ENCODE measurements around the gene JAM3.
"Not testable (repeated sequence)": the region's sequence is repeated elsewhere in the genome, so short reads cannot be mapped to it uniquely, and the experiment has no call there.

JAM3 gene

DNA sequence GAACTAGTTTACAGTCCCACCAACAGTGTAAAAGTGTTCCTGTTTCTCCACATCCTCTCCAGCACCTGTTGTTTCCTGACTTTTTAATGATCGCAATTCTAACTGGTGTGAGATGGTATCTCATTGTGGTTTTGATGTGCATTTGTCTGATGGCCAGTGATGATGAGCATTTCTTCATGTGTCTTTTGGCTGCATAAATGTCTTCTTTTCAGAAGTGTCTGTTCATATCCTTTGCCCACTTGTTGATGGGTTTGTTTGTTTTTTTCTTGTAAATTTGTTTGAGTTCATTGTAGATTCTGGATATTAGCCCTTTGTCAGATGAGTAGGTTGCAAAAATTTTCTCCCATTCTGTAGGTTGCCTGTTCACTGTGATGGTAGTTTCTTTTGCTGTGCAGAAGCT lies 44.9 kb downstream of the JAM3 start:
- not testable (repeated sequence) for DNase-seq

DNA sequence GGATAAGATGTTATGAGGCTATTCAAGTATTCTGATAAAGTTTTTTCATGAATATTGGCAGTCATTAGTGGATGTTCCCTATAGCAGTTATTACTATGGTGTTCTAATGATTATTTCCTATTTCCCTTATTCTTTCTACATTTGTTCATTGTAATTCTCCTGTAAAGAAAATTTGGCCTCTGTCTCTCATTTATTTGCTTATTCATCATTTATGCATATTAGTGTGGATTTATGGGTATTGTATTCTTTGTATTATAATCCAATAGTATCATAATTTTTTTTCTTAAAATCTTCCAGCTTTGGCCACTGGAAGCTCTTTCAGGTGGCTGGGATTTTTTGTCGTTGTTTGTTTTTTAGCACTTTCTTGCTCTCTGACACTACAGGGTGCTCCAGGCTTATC lies 47.3 kb downstream of the JAM3 start:
- DNase-seq: no peak

- DNase-seq: no peak
Measured at GRCh38 chr11:134118006-134118405, 49.1 kb downstream of the JAM3 start.

GRCh38 chr11:134119094-134119493 lies 50.2 kb downstream of the JAM3 start:
- DNase-seq: no peak

- no peak for DNase-seq
Measured at GRCh38 chr11:134120143-134120850, 51.4 kb downstream of the JAM3 start.

DNA sequence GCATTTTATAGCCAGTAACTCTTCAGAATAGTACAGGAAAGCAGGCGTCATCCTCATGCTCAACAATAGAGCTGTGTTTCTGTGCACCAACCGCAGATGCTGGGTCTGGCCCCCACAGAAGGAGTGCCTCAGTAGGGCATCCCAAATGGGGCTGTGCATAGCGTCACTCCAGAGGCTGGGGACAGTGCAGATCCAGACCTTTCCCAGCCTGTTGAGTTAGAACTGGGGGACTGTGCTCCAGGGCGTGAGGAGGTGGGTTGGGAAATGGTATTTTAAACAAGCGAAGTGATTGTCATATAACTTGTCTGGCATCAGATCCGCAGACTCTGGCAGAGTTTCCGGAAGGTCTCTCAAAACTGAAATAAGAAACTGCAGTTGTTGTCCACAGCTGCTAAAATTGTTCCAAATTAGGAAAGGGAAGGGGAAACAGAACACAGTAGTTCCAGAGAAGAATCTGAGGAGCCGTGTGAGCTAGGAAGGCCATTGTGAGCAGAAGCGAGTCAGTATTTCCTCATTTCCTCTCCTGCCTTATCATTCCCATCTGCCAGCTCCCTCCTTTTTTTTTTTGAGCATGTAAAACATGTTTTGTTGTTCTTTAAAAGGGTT lies 52.2 kb downstream of the JAM3 start:
- no peak for DNase-seq

DNA sequence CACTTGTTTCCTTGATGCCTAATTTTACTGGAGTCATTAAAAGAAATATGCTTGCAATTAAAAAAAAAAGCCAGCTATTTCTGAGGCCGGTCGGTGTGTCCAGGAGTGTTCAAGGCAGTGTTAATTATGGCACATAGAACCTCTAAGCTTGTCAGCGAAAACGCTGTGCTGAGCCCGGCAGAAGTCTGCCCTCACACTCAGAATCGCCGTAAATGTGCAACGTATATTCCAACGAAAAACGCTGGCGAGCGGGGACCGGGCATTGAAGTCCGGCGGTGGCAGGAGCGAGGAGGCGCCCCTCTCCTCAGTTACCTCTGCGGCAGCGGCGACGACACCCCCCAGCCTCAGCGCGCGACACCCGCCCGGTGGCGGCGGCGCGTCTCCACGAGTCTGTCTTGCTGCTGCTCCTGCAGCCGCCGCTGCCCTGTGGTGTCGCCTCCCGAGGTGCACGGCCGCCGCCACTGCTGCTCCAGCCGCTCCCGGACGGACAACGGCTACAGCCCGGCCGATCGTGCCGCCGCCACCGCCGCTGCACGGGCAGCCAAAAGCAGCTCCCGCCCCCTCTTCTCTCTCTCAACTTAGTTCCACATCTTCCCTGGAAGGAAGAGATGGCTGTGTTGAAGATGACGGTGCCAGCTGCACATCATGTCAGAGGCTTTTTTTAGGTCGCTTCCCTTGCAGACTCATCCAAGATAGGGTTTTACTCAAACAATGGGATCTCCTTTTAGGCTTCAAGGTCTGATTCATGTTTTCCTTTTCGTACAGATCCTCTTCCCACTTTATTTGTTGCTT lies 56.0 kb downstream of the JAM3 start:
- DNase-seq: peak; percentile 12

DNA sequence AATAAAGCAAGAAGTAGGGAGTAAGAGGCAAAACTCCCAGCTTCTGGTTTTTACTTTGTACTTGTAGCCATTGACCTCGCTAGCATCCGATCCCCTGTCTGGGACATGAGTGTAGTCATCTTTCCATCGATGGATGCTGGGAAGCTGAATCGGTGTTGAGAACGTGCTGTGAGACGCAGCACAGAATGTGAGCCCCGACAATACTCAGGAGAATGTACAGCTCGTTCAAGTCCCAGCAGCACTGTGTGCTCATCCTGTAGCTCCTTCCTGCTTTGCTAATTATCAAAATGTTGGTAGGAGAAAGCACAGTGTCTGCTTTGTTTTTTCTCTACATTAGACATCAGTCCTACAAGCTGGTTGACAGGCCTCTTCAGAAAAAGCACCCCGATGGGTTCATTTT lies 56.6 kb downstream of the JAM3 start:
- DNase-seq: no peak

DNA sequence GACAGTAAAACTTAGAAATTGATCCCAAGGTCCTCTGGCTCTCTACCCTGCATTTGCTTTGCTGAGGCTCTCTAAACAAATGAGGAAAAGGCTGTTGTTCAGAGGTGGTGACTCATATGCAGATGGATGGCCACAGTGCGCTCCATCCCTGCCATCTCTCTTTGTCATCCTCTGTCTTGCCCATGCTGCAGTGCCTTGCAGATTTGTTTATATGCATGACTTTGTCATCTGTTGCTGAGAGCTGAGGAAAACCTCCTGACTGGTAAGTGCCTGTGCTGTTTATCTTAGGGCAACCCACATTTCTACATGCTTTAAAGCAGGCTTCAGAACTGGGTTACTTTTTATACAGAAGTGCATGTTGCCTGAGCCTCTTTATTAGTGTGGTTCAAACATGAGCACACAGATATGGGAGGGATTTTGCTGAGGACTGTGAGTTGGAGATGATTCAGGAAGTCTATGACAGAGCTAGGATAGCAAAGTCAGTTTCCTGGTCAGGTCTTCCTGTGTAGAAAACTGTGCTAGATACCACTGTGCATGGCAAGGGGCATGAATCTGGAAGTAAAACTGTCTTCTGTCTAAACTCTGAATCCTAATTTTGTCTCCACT lies 57.4 kb downstream of the JAM3 start:
- DNase-seq: no peak

DNA sequence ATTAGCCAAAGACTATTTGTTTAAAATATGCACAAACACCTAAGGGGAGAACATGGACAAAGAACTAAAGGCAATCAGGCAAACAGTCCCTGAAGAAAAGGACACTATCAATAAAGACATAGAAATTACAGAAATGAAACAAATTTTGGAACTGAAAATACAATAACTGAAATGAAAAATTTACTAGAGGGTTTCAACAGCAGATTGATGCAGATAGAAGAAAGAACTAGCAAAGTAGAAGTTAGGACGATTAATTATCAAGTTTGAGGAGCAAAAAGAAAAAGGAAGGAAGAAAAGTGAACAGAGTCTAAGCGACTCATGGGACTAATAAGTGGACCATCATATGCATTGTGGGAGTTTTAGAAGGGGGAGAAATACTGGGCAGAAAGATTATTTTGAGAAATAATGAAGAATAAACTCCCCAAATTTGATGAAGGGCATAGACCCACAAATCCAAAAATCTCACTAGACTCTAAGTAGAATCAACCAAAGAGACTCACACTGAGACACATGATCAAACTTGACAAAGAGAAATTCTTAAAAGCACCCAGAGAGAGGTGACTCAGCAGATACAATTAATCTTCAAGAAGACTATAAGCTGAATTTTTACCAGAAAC lies 62.9 kb downstream of the JAM3 start:
- DNase-seq: no peak

DNA sequence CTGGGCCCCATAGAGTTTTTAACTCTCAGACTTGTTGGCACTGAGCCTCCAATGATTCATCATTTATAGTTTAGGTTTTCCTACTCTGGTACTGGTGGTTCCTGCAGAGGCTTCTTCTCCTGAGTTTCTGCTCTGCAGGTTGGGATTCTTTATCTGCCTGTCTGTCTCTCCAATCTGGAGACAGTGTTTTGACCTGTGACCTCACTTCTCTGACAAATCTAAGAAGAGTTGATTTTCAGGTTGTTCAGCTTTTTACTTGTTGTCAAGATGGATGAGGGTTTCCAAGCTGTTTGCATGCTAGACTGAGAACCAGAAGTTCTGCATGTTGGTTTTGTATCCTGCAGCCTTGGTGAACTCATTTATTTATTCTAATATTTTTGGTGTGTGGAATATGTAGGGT lies 63.9 kb downstream of the JAM3 start:
- no peak for DNase-seq

- DNase-seq: no peak
Measured at GRCh38 chr11:134134167-134134566, 65.3 kb downstream of the JAM3 start.

DNA sequence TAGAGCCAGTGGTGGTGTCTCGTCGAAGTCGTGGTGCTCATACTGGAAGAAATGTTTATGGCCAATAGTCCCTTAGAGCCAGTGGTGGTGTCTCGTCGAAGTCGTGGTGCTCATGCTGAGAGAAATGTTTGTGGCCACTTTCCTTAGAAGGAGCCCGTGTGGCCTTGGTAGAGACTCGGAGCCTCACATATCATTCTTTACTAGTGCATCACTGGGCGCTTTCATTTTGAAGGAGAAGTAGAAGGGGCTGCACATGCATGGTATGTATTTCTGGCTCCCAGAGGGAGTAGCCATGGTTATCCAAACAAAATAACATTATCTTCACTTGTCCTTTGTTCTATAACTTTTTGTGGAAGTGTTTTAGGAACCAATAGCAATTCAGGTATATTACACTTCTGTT lies 69.5 kb downstream of the JAM3 start:
- DNase-seq: no peak

DNA sequence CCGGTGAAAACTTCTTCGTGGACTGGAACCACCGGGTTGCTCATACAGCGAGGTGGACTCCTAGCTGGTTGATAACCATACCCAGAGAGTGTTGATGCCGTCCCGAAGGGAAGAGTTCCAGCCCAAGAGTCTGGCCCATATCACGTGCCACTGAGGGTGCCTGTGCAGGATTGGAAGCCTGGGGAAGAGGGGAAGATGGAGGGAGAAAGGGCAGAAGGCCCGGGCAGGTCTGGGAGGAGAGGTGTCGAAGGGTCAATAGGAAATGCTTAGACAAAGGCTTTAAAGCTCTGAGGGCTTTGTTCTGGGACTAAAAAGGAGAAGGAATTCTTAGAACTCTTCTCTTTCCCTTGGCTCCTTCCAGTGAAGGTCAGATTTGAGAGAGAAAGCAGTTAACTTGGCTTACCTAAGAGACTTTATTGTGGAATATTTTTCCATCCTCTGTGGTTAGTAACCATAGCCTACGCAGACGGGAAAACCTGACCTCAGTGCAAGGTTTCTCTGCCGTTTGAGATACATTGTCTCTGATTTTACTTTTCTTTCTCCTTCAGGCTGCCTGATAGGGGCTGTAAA lies 70.5 kb downstream of the JAM3 start:
- DNase-seq: no peak

DNA sequence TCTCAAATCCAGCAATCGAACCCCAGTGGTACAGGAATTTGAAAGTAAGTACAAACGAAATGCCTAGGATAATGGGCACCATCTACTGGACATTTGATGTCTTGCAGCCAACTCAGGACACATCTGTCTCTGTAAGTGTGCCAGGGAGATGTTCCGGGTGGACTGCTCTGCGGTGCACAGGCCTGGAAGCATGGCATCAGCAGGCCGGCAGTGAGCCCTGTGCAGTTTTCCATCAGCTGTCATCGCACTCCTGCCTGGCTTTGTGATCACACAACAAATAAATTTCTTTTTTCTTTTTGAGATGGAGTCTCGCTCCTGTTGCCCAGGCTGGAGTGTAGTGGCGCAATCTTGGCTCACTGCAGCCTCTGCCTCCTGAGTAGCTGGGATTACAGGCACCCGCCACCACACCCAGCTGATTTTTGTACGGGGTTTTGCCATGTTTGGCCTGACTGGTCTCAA lies 71.0 kb downstream of the JAM3 start:
- peak; percentile 60 for DNase-seq

DNA sequence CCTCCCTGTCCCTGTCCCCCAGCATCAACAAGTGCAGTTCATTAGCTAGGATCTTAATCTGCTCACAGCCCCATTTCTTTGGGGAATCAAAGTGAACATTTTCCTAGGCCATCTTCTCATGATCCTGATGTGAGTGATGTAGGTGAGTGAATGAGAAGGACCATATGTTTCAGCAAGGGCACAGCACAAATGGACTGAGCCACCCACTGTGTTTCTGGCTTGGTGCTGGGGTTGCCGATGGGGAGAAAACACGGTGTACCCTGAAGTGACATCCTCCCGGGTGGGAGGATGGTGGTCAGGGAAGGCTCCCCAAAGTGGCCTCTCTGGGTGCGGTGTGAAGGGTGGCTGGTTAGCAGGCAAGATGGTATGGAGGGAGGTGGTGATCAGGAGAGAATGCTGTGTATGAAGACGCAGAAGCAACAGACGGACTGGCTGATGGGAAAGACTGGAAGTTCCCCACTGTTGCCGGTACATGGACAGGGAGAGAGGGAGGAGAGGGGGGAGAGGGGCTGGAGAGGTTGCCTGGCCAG lies 72.2 kb downstream of the JAM3 start:
- DNase-seq: no peak

- no peak for DNase-seq
Measured at GRCh38 chr11:134142536-134142935, 73.7 kb downstream of the JAM3 start.

GRCh38 chr11:134143801-134144200 lies 74.9 kb downstream of the JAM3 start:
- DNase-seq: no peak

GRCh38 chr11:134144744-134145143 lies 75.9 kb downstream of the JAM3 start:
- no peak for DNase-seq

DNA sequence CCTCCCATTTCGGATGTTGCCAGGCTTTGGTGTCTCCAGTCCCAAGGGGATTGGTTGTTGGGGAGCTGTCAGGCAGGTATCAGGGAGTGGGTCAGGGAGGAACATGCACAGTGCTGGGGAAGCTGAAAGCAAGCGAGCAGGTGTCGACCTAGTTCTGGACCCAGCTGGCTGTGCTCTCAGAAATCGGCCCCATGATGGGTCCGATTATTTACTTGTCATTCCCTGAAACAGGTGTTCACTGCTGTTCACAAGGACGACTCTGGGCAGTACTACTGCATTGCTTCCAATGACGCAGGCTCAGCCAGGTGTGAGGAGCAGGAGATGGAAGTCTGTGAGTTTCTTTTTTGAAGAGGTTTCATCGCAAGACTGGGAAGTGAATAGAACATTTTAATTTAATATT lies 76.8 kb downstream of the JAM3 start:
- no peak for DNase-seq

DNA sequence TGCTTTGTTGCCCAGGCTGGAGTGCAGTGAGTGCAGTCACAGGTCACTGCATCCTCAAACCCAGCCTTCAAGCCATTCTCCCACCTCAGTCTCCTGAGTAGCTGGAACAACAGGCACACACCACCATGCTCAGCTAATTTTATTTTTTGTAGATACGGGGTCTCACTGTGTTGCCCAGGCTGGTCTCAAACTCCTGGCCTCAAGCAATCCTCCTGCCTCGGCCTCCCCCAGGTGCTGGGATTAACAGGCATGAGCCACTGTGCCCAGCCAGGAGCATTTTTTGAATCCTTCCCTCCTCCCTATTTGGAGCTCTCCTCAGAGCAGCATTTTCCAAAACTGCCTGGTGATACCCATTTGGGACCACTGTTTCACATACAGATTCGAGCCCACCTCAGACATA lies 77.7 kb downstream of the JAM3 start:
- no peak for DNase-seq

GRCh38 chr11:134149371-134149770 lies 80.5 kb downstream of the JAM3 start:
- no peak for DNase-seq

Measured in CD4-positive, alpha-beta T cell treated with Interleukin-17A for 4 hours (primary cell).